ENCODE results near the gene ENPP3.

DNA sequence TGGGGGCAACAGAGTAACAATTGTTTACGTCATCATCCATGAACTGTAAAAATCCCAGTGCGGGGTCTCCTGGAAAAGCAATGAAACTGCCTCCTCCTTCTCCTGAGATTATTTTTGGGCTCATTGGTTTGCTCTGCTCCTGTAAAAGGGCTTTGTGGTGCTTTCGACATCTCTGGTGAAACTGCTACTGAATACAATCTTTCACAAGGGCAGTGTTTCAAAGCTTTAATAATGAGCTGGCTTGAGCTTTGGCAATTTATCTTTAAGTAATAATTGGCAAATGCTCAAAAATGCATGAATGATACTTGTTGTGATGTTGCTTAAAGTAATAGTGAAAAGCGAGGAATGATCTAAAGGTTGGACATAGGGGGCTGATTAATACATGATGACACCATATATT, 127.2 kb downstream of the ENPP3 start:
- no peak for TF ChIP-seq SUZ12 (IDR thresholded peaks at IDR 0.05; ENCODE audit: extremely low read depth, insufficient read depth, insufficient read length)
- no peak for TF ChIP-seq YY1 (IDR thresholded peaks at IDR 0.05; ENCODE audit: insufficient read depth, insufficient read length)
- TF ChIP-seq ZNF274 (IDR thresholded peaks at IDR 0.05; ENCODE audit: low read depth, low read length) = no peak
